Keratinocyte (primary cell): ENCODE data around the gene MUC6.

ENCODE experiments used
- EZH2 ChIP-seq: IDR thresholded peaks from one replicate; pipeline ENCODE4 v1.6.1; 2012; ENCODE audit warnings: inconsistent platforms, mild to moderate bottlenecking, low read length, moderate library complexity
- TF ChIP-seq, protein P1 (sequence below), 3 experiments: IDR thresholded peaks in 1 of 3; conservative IDR thresholded peaks in 1 of 3; optimal IDR thresholded peaks in 1 of 3; 2 replicates in 2 of 3; 3 replicates in 1 of 3; pipeline versions ENCODE3 to v1.5.1; 2011; ENCODE audit warnings: low read length in 3 of 3, mild to moderate bottlenecking in 3 of 3, moderate library complexity in 2 of 3, control low read depth in 1 of 3, inconsistent platforms in 1 of 3; ENCODE audit not compliant: insufficient read depth in 2 of 3; ENCODE audit errors: extremely low read depth in 1 of 3

- TF ChIP-seq, protein P1, sequence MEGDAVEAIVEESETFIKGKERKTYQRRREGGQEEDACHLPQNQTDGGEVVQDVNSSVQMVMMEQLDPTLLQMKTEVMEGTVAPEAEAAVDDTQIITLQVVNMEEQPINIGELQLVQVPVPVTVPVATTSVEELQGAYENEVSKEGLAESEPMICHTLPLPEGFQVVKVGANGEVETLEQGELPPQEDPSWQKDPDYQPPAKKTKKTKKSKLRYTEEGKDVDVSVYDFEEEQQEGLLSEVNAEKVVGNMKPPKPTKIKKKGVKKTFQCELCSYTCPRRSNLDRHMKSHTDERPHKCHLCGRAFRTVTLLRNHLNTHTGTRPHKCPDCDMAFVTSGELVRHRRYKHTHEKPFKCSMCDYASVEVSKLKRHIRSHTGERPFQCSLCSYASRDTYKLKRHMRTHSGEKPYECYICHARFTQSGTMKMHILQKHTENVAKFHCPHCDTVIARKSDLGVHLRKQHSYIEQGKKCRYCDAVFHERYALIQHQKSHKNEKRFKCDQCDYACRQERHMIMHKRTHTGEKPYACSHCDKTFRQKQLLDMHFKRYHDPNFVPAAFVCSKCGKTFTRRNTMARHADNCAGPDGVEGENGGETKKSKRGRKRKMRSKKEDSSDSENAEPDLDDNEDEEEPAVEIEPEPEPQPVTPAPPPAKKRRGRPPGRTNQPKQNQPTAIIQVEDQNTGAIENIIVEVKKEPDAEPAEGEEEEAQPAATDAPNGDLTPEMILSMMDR (optimal IDR thresholded peaks at IDR 0.05 in 1 of 3, IDR thresholded peaks at IDR 0.05 in 1 of 3, conservative IDR thresholded peaks at IDR 0.05 in 1 of 3; ENCODE audit: extremely low read depth in 1 of 3, insufficient read depth in 2 of 3, low read length in 3 of 3) = no peak
- TF ChIP-seq EZH2 = no peak
These were observed 66.1 kb downstream of the MUC6 start for GRCh38 chr11:970319-970871.
